ENCODE data around the gene KDSR.

KDSR gene

DNA sequence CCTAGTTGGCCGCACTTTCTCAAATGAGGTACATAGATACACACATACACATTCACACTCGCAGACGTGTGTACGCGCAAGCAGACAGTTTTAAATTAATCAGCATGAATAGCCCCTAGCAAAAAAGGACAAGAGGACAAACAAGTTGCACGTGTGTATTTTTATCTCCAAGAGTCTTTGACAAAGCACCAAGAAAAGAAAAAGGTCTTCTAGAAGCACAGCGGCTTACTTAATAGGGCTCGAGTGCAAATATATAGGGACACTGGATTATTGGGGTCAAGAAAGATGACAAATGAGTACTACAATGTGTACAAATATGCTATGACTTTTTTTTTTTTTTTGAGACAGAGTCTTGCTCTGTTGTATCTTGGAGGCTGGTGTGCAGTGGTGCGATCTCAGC lies 45.7 kb downstream of the KDSR start:
- no peak for DNase-seq (ENCODE audit: low read depth)

DNA sequence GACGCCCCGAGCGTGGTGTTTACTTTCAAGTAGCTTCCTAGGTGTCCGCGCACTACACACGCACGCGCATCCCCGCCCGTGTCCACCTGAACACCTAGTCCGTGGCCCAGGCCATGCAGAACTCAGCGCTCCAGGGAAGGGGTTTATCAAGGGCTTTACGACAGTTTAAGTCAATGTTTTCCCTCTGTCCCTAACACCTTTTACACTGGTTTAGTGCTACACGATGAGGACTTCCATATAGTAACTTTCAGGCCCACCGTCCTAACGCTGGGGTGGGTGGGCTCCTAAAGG lies 46.1 kb downstream of the KDSR start:
- DNase-seq (ENCODE audit: low read depth), result no peak

DNA sequence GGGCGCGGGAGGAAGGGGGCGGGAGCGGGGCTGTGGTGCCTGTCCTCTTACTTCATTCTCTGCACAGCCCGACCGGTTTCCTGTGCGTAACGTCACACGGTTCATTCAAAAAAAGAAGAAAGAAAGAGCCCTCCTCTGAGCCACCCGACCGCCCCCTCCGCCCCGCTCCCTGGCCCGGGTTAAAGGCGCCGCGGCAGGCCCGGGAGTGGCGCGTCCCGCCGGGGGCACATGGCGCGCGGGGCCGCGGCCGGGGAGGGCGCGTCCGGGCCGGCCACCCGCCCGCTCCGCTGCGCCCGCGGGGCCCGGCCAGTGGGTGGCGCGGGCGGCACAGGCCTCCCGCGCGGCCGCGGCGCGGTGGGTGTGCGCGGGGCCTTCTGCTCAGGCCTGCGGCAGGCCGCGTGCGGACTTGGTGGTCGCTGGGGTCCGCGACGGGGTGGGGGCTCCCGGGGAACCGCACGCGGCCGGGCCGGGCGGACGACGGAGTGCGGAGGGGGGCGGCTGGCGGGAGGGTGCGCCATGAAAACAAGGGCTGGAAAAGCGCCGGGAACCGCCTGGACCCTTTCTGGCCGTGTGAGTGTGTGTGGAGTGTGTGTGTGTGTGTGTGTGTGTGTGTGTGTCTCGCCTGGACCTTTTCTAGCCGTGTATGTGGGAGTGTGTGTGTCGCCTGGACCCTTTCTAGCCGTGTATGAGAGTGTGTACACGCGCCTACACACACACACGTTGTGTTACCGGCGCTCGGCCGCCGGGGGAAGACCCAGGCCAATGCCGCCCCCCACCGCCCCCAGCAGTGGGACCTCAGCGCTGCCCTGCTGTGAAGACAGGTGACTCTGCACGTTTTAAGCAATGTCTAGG lies 46.7 kb downstream of the KDSR start:
- peak; percentile 83 for DNase-seq (ENCODE audit: low read depth)

DNA sequence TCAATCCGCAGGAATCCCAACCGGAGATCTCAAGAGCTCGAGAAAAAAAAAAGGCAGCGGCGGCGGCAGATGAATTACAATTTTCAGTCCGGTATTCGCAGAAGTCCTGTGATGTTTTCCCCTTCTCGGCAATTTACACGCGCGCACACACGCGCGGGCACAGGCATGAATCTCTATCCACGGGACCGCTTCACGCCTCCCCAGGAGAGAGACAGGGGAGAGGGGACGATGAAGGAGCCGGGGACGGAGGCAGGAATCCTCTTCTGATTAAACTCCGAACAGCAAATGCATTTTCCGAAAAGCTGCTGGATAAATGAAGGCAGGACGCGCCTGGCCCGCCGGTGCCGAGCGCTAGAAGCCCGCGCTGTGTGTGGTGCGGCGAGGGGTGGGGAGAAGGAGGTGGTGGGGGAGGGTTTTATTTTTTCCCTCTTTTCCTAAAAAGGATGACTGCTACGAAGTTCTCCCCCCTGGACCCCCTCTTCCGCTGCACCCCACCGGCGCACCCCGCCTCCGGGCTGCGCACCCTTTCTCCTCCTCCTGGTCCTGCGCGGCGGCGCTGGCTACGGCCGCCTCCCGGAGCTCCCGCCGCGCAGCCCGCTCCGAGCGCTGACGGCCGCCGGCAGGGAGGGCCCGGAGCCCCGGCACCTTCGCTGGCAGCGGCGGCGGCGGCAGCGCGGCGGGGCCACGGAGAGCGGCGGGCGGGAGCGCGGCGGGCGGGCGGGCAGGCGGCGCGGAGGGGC lies 47.5 kb downstream of the KDSR start, which contains the start of gene BCL2:
TSS of gene BCL2 (minus strand) at position 387 of the 740 bp plus-strand sequence.
- peak; percentile 34 for DNase-seq (ENCODE audit: low read depth)

DNA sequence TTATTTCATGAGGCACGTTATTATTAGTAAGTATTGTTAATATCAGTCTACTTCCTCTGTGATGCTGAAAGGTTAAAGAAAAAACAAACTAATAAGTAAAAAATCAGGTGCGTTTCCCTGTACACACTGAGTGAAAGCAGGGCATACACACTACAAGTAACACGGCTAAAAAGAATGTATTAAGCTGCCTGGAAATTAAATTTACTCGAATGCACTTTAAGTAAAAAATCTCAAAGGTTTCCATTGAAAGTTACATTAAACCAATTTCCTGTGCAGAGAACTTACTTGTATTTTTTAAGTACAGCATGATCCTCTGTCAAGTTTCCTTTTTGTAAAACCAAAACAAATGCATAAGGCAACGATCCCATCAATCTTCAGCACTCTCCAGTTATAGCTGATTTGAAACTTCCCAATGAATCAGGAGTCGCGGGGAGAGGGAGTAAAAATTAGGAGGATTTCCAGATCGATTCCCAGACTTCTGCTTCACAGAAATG lies 48.1 kb downstream of the KDSR start:
- DNase-seq (ENCODE audit: low read depth), result no peak

DNA sequence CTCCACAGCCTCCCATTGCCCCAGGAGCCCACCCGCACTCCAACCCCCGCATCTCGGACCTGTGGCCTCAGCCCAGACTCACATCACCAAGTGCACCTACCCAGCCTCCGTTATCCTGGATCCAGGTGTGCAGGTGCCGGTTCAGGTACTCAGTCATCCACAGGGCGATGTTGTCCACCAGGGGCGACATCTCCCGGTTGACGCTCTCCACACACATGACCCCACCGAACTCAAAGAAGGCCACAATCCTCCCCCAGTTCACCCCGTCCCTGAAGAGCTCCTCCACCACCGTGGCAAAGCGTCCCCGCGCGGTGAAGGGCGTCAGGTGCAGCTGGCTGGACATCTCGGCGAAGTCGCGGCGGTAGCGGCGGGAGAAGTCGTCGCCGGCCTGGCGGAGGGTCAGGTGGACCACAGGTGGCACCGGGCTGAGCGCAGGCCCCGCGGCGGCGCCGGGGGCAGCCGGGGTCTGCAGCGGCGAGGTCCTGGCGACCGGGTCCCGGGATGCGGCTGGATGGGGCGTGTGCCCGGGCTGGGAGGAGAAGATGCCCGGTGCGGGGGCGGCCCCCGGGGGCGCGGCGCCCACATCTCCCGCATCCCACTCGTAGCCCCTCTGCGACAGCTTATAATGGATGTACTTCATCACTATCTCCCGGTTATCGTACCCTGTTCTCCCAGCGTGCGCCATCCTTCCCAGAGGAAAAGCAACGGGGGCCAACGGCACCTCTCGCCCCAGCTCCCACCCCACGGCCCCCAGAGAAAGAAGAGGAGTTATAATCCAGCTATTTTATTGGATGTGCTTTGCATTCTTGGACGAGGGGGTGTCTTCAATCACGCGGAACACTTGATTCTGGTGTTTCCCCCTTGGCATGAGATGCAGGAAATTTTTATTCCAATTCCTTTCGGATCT lies 48.8 kb downstream of the KDSR start:
- no peak for DNase-seq (ENCODE audit: low read depth)

DNA sequence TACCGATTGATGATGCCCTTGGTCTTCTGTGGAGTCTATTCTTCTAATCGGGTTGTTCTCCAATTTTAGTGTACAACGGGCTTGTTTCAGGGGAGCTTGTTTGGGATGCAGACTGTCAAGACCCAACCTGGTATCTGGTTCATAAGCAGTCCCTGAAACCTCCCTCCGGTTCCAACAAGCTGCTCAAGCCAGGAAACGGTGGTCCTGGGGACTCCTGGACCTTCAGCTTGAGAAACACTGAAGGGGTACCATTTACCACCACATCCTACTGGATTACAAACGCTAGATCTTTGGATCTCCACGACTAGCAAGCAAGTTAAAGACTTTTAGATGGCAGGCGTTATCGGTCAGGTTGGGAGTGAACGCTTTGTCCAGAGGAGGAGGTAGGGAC lies 49.5 kb downstream of the KDSR start:
- DNase-seq (ENCODE audit: low read depth), result no peak

DNA sequence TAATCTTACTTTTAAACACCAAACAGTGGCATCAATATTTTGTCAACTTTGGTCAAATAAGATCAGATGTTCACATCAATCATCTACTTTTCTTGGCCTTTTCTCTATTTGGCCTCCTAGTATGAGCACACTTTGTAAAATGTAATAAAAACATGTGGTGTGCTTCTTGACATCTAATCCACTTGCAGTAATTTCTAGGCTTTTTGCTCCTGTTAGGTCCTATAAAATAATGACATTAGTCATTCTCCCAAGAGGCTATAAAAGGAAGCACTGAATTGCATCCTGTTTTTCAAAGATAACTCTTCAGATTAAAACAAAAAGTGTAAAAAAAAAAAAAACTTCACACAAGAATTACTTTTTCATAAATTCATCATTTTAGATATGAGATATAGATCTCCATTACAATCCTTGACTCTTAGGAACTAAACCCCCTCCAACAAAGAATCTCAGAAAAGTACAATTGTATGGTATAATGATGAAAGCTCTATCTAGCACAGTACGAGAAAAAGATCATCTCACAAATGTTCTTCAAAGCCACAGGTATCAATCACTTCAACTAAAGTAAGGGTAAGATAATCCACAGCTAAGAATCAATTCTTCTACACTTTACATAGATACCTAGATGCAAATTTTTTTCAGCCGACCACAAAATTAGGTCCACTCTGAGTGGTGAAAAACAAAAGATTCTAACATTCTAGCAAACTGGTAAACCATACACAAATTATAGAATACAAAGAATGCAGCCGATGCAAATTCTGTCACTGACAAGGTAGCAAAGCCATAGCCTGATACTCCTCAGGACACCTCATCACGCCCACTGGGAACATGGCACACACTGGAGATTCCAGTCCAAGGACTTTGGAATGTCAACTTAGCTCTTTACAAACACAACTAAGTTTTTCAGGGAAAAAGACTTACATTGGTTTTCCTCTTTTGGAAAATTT lies 50.1 kb downstream of the KDSR start:
- DNase-seq (ENCODE audit: low read depth), result peak; percentile 46

DNA sequence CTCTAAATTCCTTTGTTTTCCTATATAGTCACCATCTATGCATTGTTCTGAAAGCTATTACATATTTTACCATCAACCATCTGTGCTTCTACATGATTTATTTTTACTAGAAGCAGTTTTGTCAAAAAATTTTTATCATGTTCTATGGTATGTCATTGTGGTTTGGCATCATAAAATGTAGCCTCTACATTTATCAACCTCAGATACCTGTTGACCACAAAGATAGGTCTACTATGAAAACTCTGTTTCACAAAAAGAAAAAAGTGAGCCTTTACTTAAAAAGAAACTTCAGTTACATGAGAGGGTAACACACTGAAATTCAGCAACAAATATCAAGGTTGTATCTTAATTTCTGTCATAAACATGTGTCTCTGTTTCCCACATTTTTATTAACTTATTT lies 51.1 kb downstream of the KDSR start:
- no peak for DNase-seq (ENCODE audit: low read depth)

DNA sequence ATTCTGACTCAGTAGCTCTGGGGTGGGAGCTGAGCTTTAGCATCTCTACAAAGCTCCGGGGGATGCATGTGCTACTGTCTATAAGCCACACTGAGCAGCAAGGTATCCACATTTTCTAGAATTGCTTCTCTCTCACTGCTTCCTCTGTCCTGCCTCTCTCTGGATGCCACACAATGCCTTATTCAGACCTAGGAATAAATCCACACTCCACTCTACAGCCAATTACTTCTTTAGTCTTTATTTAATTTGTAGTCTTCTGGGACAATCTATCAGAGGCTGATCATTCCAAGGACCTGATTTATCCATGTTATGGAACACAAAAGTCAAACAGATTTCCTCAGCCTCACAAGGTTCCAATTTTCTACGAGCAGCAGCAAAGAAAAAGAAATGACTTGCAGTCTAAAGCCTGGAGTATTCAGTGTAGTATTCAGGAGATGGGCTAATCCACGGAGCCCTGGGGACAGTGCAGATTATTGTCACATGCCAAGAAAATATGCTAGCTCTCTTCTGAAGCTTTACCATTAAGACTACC lies 51.8 kb downstream of the KDSR start:
- no peak for DNase-seq (ENCODE audit: low read depth)

DNA sequence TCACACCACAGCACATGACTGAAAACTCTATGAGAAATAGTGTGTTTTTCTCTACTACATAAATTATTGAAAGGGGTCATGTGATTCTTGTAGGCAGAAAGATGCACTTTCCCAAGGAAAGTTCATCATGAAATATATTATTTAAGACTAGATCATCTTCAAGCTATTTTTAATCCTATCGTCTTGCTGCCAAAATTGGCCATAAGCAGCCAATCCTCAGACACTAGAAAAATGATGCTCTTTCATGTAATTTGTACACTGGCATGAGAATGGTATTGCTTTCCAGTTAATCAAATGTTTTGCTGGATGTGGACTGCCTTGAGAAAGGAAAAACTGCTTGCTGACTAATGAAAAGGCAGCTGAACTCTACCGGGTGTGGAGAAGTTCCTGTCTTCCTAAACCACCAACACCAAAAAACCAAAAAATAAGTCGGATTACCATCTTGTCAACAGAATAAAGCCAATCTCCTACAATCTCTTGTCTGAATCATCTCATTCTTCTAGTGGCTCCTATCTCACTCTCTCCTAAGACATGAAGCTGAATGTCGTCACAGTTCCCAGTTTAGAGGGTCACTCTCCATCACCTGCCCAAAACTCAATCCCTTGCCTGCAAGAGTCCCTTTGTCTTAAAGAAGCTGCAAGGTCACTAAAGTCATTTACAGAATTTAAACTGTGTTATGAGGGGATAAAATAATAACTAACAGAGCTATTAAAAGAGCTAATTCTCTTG lies 52.8 kb downstream of the KDSR start:
- no peak for DNase-seq (ENCODE audit: low read depth)

DNA sequence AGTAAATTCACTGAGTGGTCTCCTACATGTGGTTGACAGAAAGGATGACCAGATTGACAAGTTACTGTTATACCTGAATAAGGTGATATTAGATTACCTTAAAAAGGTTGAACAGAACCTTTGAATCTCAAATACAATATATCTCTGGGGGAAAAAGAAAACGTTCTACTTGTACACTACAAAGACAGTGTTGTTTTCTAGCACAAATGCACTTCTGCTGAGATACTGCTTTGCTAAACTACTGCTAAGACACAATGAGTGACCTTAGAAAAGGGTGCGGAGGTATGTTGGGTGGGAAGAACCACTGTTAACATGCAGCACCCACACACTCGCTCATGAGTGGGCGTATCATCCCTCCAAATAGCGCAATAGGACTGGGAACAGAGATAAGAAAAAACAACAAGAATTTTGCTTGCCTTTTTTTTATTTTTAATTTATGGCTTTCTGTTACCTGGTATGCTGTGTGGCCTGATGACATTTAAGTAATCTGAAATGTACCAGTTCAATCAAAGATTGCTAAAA lies 53.5 kb downstream of the KDSR start:
- DNase-seq (ENCODE audit: low read depth), result no peak

DNA sequence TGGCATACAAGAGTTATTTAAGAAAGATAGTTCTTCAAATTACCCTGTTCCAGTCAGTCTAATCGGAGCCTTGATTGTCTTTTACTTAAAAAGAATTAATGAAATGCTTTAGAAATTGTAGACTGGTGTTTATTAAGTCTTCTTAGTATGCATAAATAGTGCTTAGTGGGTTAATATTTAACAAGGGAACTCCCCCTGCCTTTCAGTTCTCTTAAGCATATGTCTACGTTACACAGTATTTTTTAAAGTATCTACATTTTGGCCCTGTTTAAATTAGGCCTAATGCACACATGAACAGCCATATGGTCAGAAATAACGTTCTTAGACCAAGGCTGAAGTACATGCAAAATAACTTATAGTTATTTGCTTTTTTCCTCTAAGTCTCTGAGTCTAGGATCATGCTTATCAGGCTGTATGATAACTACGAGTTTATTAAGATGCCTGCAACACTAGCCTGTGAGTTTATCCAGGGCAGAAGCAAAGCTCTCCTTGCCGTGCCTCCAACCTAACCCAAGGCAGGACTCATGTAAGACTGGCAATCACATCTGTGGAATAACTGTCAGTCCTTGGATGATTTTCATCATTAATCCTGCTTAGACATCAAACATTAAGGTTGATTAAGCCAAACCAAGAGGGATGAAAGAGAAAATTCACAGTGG lies 54.1 kb downstream of the KDSR start:
- no peak for DNase-seq (ENCODE audit: low read depth)

DNA sequence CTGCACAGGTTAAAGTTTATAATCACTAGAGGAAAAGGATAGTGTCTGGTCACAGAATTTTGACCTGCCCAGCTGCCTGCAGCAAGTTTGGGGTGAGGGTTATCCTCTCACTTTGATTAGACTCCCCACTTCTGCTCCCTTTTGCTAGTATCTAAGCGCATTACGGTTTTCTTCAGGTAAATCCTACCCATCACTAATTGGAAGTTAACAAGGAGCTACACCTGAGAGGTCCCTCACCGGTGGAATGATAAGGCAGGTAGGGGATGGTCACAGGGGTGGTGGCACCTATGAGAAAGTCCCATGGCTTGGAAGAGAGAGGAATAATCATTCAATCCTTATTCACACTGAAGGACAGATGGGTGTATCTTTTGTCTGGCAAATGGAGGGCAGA lies 55.0 kb downstream of the KDSR start:
- no peak for DNase-seq (ENCODE audit: low read depth)

DNA sequence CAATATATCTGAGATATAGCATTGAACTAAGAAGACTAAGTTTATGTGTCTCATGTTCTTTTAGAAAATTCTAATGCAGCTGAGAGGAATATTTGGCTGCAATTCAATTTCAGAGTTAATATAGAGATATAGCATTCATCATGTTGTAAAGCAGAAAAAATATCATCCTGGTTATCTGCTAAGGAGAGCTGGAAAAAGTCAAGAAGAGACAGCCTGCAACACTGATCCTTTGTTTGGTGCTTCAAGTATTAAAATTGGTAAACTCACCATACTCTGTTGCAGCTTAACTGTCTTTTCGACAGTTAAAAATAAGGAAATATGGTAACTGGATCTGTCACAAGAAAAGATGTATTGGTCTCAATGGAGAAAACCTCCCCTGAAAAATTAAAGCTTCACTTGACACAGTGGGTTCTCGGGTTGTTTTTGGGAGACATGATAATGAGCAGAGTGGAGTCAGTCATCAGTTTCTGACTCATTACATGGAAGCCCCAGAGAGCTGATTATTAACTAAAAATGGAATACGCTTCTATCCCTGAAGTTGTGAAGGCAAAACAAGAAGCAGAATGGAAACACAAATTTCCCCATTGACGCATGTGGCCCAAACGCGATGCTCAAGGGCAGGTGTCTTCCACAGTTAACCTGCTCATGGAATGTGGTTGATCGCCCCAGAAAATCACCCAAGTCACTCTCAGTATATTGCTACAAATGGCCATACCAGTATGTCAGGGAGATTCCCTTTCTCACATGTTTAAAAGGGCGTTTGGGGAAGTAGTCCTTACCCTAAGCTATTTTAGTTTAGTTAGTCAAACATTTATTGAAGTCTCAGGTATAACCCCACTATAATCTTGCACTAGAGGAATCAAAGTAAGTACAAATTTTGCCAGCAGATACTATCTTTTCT lies 55.6 kb downstream of the KDSR start:
- DNase-seq (ENCODE audit: low read depth), result no peak

DNA sequence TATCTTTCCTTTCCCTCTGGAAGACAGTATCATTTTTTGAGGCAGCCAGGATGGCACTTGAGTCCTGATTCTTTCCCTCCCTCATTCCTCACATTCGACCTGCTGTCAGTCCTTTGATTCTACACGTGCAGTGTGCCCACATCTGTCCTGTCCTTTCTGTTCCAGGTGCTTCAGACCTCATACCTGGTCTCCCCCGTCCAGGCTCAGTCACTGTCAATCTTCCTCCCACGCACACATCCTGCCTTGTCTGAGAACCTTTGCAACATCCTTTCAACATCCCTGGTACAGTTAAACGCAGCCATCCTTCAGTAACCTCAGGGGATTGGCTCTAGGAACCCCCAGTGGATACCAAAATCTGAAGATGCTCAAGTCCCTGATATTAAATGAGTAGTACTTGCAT lies 57.6 kb downstream of the KDSR start:
- no peak for DNase-seq (ENCODE audit: low read depth)

DNA sequence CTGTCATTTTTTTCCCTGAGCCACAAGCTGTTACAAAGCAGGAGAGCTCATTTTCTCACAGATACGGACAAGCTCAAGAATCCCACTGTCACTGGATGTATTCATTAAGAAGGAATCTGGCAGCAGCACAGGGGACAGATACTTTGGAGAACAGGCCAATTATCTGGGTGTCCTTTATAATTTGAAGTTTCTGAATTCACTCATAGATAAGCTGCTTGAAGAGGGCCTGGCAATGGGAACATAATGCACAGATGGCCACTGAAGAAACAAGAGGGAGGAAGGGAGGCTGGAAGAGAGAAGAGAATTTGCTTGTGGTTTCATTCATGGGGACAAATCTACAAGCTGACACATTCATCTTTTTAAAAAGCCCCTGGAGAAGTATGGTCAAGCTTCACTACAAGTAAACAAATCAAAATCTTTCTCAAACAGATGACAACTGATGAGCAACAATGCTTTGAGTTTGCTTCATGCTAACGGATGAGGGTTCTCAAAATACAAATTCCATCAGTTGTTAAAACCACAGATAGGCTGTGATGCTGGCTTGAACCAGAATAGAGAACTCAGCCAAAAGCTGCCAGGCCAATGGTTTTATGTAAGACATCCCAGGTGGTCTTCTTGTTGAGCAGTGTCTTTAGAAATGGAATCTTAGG lies 59.3 kb downstream of the KDSR start:
- peak; percentile 41 for DNase-seq (ENCODE audit: low read depth)
